ENCODE results near the gene GPR107.

Gene GPR107

DNA sequence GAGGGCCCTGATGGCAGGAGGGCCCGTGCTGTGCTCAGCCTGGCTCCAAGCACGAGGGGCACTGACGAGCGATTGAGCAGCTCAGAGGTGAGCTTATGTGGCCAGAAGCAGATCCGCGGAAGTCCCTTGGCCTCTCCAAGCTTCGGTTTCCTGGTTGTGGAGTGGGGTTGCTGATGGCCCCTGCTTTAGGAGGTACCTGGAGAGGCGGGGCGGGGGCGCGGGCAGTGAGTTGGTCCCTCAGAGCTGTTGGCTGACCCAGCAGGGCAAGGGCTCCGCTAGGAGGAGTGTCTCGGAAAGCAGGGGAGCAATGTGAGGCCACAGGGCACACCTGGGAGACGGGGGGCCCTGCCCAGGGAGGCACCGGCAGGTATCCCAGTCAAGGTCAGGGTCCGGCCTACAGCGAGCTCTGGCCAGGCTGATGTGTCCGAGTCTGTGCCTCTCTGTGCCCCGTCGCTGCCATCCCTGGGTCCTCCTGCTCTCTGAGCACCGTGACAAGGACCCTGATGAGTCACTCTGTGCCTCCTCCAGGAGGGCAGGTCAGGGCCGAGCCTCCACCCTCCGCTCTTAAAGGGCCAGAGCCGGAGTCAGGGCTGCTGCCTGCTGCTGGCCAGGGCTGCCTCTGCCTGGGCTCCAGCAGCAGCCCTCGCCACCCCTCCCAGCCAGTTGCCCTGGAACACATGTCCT lies 133.3 kb downstream of the GPR107 start:
- no peak for DNase-seq

DNA sequence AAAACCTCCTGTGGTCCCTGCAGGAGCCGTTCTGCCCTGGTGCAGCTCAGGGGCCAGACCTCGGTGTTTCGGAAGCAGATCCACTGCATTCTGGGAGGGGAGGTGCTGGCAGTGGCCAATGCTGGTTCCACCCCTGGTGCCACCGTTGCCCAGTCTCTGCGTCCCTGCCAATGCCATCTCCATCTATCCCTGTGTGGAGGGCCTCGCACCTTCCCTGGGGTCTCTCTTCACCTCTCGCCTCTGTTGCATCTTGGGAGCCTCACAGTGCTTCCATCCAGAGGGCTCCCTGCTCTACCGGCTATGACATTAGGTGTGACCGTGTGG lies 133.8 kb downstream of the GPR107 start:
- DNase-seq = no peak

DNA sequence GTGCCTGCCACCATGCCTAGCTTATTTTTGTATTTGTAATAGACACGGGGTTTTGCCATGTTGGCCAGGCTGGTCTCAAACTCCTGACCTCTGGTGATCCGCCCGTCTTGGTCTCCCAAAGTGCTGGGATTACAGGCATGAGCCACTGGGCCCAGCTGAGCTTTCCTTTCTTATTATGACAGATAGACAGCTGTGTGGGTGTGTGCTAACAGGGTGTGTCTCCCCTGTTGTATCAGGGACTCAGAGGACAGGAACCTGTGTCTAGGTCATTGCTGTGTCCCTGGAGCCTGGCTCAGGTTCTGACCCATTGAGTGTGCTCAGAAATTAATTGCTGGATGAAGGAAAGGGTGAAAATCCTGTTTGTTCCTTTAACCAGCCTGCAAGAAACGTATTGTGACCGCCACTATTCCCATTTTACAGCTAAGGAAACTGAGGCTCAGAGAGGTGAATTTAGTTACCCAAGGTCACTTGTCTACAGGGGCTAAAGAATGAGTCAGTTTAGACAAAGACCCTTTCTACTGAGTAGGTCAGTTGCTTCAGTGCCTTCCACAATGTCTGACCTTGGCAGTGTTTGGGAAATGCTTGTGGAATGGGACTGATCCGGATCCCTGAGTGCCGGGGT lies 135.3 kb downstream of the GPR107 start:
- DNase-seq = no peak

Measured in central memory CD4-positive, alpha-beta T cell (primary cell).